NT2/D1 (cell line): ENCODE data around the gene U2AF2.

Experiments
- YY1 ChIP-seq: IDR thresholded peaks from 2 replicates; pipeline ENCODE4 v1.6.1; 2011; ENCODE audit not compliant: insufficient read length, insufficient read depth
- ZNF274 ChIP-seq: IDR thresholded peaks from 2 replicates; pipeline ENCODE4 v1.6.1; 2011; ENCODE audit warnings: mild to moderate bottlenecking, low read depth, low read length

DNA sequence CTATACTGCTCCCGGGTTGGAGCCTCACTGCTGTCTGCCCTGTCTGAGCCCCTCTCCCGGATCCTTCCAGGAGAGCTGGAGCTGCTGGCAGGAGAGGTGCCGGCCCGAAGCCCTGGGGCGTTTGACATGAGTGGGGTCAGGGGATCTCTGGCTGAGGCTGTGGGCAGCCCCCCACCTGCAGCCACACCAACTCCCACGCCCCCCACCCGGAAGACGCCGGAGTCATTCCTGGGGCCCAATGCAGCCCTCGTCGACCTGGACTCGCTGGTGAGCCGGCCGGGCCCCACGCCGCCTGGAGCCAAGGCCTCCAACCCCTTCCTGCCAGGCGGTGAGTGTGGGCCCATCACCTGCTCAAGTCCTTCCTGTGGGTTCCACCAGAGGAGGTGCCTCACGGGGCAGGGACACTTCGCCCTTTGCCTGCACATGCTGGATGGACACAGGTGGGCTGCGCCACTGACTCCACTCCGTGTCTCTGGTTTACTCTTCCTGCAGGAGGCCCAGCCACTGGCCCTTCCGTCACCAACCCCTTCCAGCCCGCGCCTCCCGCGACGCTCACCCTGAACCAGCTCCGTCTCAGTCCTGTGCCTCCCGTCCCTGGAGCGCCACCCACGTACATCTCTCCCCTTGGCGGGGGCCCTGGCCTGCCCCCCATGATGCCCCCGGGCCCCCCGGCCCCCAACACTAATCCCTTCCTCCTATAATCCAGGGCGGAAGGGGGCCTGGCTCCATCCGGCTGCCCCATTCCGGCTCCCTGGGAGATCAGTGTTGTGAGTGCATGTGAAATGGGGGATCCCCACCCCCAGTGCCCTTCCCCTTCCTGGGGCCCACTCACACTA lies 40.0 kb downstream of the U2AF2 start:
- TF ChIP-seq YY1 (no peak), ZNF274 (no peak)
